Neural progenitor cell (in vitro differentiated cells): ENCODE results near the gene KLC1. TPM values are rescaled to one million over a fixed set of nuclear protein-coding genes. Genes with fewer than 3 reads are reported as not detected.

Experiments used
- DNase-seq: peaks from one replicate; pipeline ENCODE4 v3.0.0-alpha.2; 2016; ENCODE audit warnings: low spot score
- H2AFZ ChIP-seq: fragments of 200-600 bp; sonication (generic); replicated peaks from 2 replicates; pipeline ENCODE4 v1.6.1; 2016; ENCODE audit warnings: antibody characterized with exemption
- H3F3A ChIP-seq: fragments of 200-600 bp; sonication (generic); 2 replicates; pipeline ENCODE4 v1.6.1; 2016; ENCODE audit warnings: antibody characterized with exemption, low read depth
- H3K27ac ChIP-seq: fragments of 200-600 bp; sonication (generic); 2 replicates; pipeline ENCODE4 v1.5.1; 2016; ENCODE audit warnings: mild to moderate bottlenecking
- H3K27me3 ChIP-seq: fragments of 200-600 bp; sonication (generic); 2 replicates; pipeline ENCODE4 v1.6.1; 2016; ENCODE audit warnings: mild to moderate bottlenecking, moderate library complexity
- H3K36me3 ChIP-seq: fragments of 200-600 bp; sonication (generic); 2 replicates; pipeline ENCODE4 v1.5.1; 2016
- H3K4me1 ChIP-seq: fragments of 200-600 bp; sonication (generic); 2 replicates; pipeline ENCODE4 v1.6.1; 2016; ENCODE audit warnings: mixed run types
- H3K4me2 ChIP-seq: fragments of 200-600 bp; sonication (generic); 2 replicates; pipeline ENCODE4 v1.6.1; 2016
- H3K4me3 ChIP-seq: fragments of 200-600 bp; sonication (generic); 2 replicates; pipeline ENCODE4 v1.5.1; 2016
- H3K79me2 ChIP-seq: fragments of 200-600 bp; sonication (generic); 2 replicates; pipeline ENCODE4 v1.6.1; 2016; ENCODE audit warnings: low read depth
- H3K9ac ChIP-seq: fragments of 200-600 bp; sonication (generic); 2 replicates; pipeline ENCODE4 v1.6.1; 2016
- H3K9me3 ChIP-seq: fragments of 200-600 bp; sonication (generic); 2 replicates; pipeline ENCODE4 v1.5.1; 2016; ENCODE audit warnings: low read depth
- H4K20me1 ChIP-seq: fragments of 200-600 bp; sonication (generic); 2 replicates; pipeline ENCODE4 v1.6.1; 2016; ENCODE audit warnings: low read depth
- H3K27ac Mint-ChIP-seq: 3 replicates; pipeline ENCODE4 v1.8.0; 2021; ENCODE audit warnings: mixed read lengths
- H3K27me3 Mint-ChIP-seq: 2 replicates; pipeline ENCODE4 v1.8.0; 2022; ENCODE audit warnings: low read depth, mild to moderate bottlenecking, inconsistent platforms, moderate library complexity, mixed read lengths; ENCODE audit not compliant: insufficient read depth
- H3K36me3 Mint-ChIP-seq: 3 replicates; pipeline ENCODE4 v1.8.0; 2021; ENCODE audit warnings: mixed read lengths
- H3K4me1 Mint-ChIP-seq: 3 replicates; pipeline ENCODE4 v1.8.0; 2021; ENCODE audit warnings: mixed read lengths
- H3K4me3 Mint-ChIP-seq: 3 replicates; pipeline ENCODE4 v1.8.0; 2021; ENCODE audit warnings: mild to moderate bottlenecking, moderate library complexity, mixed read lengths
- H3K9me3 Mint-ChIP-seq: 3 replicates; pipeline ENCODE4 v1.8.0; 2020; ENCODE audit warnings: mixed read lengths
- CTCF ChIP-seq: fragments of 200-600 bp; sonication (generic); IDR thresholded peaks from 2 replicates; pipeline ENCODE4 v1.5.1; 2017; ENCODE audit warnings: antibody characterized with exemption, mild to moderate bottlenecking
- EZH2 ChIP-seq: fragments of 200-600 bp; sonication (generic); IDR thresholded peaks from 2 replicates; pipeline ENCODE4 v1.6.1; 2017; ENCODE audit warnings: antibody characterized with exemption, mild to moderate bottlenecking, moderate library complexity
- EZH2phosphoT487 ChIP-seq: fragments of 200-600 bp; sonication (generic); IDR thresholded peaks from 2 replicates; pipeline ENCODE4 v1.6.1; 2017; ENCODE audit warnings: antibody characterized with exemption
- total RNA-seq: library from RNA; depleted of rRNA; stranded (reverse); fragments of >200 nt; gene quantifications from 2 replicates; pipeline ENCODE4 v1.2.3, GENCODE V29; 2015; ENCODE audit warnings: low replicate concordance

Gene KLC1
- total RNA-seq, 1 donor from 2014 or later = 163 TPM

GRCh38 chr14:103725001-103725682 lies 96.1 kb downstream of the KLC1 start:
- H3K27me3 Mint-ChIP-seq = peaks cover 3% of the 10 kb centered on the region
- Histone ChIP-seq H3K9ac (no peak overlapping the region), H3K36me3 (no peaks in the 10 kb centered on the region), H2AFZ (no peak overlapping the region), H3K4me1 (no peaks in the 10 kb centered on the region), H3K79me2 (peaks cover 48% of the 10 kb centered on the region), H3K27me3 (no peaks in the 10 kb centered on the region), H3K4me2 (no peak overlapping the region), H3F3A (no peaks in the 10 kb centered on the region), H3K4me3 (no peak overlapping the region), H3K27ac (no peak overlapping the region), H3K9me3 (no peaks in the 10 kb centered on the region), H4K20me1 (peaks cover 58% of the 10 kb centered on the region)
- peaks cover 8% of the 10 kb centered on the region for H3K4me1 Mint-ChIP-seq
- no peaks in the 10 kb centered on the region for H3K9me3 Mint-ChIP-seq
- no peak overlapping the region for H3K27ac Mint-ChIP-seq
- no peak overlapping the region for H3K4me3 Mint-ChIP-seq
- no peak for DNase-seq
- peaks cover 7% of the 10 kb centered on the region for H3K36me3 Mint-ChIP-seq
- TF ChIP-seq EZH2 (no peak), CTCF (no peak), EZH2phosphoT487 (no peak)

- H3K9me3 ChIP-seq = no peaks in the 10 kb centered on the region
- H3K4me3 ChIP-seq = no peak overlapping the region
- H2AFZ ChIP-seq = no peak overlapping the region
- peaks cover 41% of the 10 kb centered on the region for H3K79me2 ChIP-seq
- Mint-ChIP-seq H3K4me1 (peaks cover 3% of the 10 kb centered on the region), H3K36me3 (peaks cover 7% of the 10 kb centered on the region), H3K27me3 (peaks cover 3% of the 10 kb centered on the region), H3K27ac (no peak overlapping the region), H3K9me3 (no peaks in the 10 kb centered on the region), H3K4me3 (no peak overlapping the region)
- H3F3A ChIP-seq = no peaks in the 10 kb centered on the region
- DNase-seq = no peak
- no peaks in the 10 kb centered on the region for H3K27me3 ChIP-seq
- no peaks in the 10 kb centered on the region for H3K4me1 ChIP-seq
- H4K20me1 ChIP-seq = peaks cover 51% of the 10 kb centered on the region
- H3K27ac ChIP-seq = no peak overlapping the region
- TF ChIP-seq EZH2 (no peak), EZH2phosphoT487 (no peak), CTCF (no peak)
- no peak overlapping the region for H3K4me2 ChIP-seq
- no peaks in the 10 kb centered on the region for H3K36me3 ChIP-seq
- no peak overlapping the region for H3K9ac ChIP-seq
Measured at GRCh38 chr14:103725739-103726395, 96.9 kb downstream of the KLC1 start.

- Mint-ChIP-seq H3K4me3 (no peak overlapping the region), H3K27me3 (peaks cover 3% of the 10 kb centered on the region), H3K4me1 (peaks cover 3% of the 10 kb centered on the region), H3K27ac (no peak overlapping the region), H3K9me3 (no peaks in the 10 kb centered on the region), H3K36me3 (peaks cover 7% of the 10 kb centered on the region)
- Histone ChIP-seq H3K79me2 (peaks cover 36% of the 10 kb centered on the region), H3K9me3 (no peaks in the 10 kb centered on the region), H4K20me1 (peaks cover 45% of the 10 kb centered on the region), H3K4me3 (no peak overlapping the region), H3K4me2 (no peak overlapping the region), H3K4me1 (no peaks in the 10 kb centered on the region), H3K27ac (no peak overlapping the region), H3K9ac (no peak overlapping the region), H3K36me3 (no peaks in the 10 kb centered on the region), H3F3A (no peaks in the 10 kb centered on the region), H3K27me3 (no peaks in the 10 kb centered on the region), H2AFZ (no peak overlapping the region)
- TF ChIP-seq EZH2 = no peak
- TF ChIP-seq CTCF = no peak
- no peak for TF ChIP-seq EZH2phosphoT487
- no peak for DNase-seq
Measured at GRCh38 chr14:103726474-103726873, 97.5 kb downstream of the KLC1 start.
